NCI-H2196 treated with DMSO at 0.1 percent for 48 hours (cell line): ENCODE results near the gene PDIA3.
"Not testable (repeated sequence)": the region's sequence is repeated elsewhere in the genome, so short reads cannot be mapped to it uniquely, and the experiment has no call there.

ENCODE experiments used
- DNase-seq: peaks from one replicate; lab custom pipeline; 2025; ENCODE audit not compliant: unreplicated experiment; lab: John Stamatoyannopoulos, UW

Gene PDIA3

GRCh38 chr15:43815064-43815463, 68.8 kb downstream of the PDIA3 start:
- not testable (repeated sequence) for DNase-seq

DNA sequence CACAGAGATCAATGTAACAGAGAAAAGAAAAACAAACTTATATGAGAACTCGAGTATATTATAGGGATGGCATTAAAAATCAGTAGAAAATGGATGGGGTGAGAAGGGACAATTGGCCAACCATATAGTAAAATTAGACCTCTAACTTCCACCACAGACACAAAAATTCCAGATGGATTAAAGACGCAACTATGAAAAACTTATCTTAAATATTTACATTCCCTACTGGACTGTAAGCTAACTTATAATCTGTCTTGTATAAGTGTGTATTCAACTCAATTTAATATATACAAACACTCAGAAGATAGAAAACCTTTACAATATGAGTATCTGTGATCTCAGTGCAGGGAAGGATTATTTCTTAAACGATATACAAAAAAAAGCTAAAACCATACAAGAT, 75.3 kb downstream of the PDIA3 start:
- DNase-seq: no peak
